Endothelial cell of umbilical vein (primary cell): ENCODE measurements around the gene CALML5.

Source experiments
- CTCF ChIP-seq, 2 donors: IDR thresholded peaks; 1 replicate in 1 of 2; 2 replicates in 1 of 2; pipeline ENCODE4 v1.5.1; 2011; ENCODE audit warnings: low read length in 2 of 2, mild to moderate bottlenecking in 2 of 2, moderate library complexity in 2 of 2, control low read depth in 1 of 2, inconsistent platforms in 1 of 2, low read depth in 1 of 2; ENCODE audit not compliant: insufficient read depth in 1 of 2; ENCODE audit errors: extremely low read depth in 1 of 2
- MAX ChIP-seq: IDR thresholded peaks from 2 replicates; pipeline ENCODE4 v1.6.1; 2011; ENCODE audit not compliant: insufficient read depth, insufficient read length
- POLR2A ChIP-seq: IDR thresholded peaks from 2 replicates; pipeline ENCODE4 v1.6.1; 2012; ENCODE audit warnings: low read depth, mild to moderate bottlenecking, control low read depth, low read length

- no peak for TF ChIP-seq POLR2A
- TF ChIP-seq CTCF (IDR thresholded peaks at IDR 0.05; ENCODE audit: extremely low read depth in 1 of 2, insufficient read depth in 1 of 2, low read depth in 1 of 2, low read length in 2 of 2): no peak
- TF ChIP-seq MAX: no peak
Measured at GRCh38 chr10:5500162-5500670, 846 bp upstream of the CALML5 start.
